ENCODE results near the gene SCN8A. TPM values are rescaled to one million over a fixed set of nuclear protein-coding genes. Genes with fewer than 3 reads are reported as not detected.
A peak's percentile ranks its signal among the peaks of the same experiment; 100 is the strongest.

Gene SCN8A
- total RNA-seq, 1 donor from 2014 or later = 0.53 TPM

DNA sequence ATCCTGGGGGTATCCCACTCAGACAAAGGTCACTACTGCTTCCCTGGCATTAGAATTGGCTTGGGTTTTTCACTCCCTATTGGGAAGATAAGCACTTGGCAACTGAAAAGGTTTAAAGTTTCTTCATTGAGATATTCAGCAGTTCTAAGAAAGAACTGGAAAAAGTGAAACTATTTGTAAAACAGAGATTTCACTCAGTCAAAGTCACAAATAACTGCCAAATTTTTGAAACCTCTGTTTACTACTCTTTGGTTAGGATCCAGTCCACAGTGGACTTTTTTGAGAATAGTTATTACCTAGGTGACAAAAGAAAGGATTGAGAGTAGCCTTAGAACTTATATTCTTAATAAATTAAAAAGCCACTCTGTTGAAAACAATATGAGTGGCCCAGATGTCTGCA is 172.7 kb downstream of the SCN8A start:
- no peaks in the 10 kb centered on the region for H3K4me1 ChIP-seq
- no peak for ATAC-seq
- no peaks in the 10 kb centered on the region for H3K27me3 ChIP-seq (ENCODE audit: low read depth)
- no peaks in the 10 kb centered on the region for H3K36me3 ChIP-seq
- no peaks in the 10 kb centered on the region for H3K9me3 ChIP-seq
- H3K27ac ChIP-seq = no peak overlapping the region
- no peak overlapping the region for H3K4me3 ChIP-seq
- intact Hi-C loops (cut with DNase I) = no loop called here
- TF ChIP-seq, protein P1, sequence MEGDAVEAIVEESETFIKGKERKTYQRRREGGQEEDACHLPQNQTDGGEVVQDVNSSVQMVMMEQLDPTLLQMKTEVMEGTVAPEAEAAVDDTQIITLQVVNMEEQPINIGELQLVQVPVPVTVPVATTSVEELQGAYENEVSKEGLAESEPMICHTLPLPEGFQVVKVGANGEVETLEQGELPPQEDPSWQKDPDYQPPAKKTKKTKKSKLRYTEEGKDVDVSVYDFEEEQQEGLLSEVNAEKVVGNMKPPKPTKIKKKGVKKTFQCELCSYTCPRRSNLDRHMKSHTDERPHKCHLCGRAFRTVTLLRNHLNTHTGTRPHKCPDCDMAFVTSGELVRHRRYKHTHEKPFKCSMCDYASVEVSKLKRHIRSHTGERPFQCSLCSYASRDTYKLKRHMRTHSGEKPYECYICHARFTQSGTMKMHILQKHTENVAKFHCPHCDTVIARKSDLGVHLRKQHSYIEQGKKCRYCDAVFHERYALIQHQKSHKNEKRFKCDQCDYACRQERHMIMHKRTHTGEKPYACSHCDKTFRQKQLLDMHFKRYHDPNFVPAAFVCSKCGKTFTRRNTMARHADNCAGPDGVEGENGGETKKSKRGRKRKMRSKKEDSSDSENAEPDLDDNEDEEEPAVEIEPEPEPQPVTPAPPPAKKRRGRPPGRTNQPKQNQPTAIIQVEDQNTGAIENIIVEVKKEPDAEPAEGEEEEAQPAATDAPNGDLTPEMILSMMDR (IDR thresholded peaks at IDR 0.05) = no peak
- no peak for DNase-seq

DNA sequence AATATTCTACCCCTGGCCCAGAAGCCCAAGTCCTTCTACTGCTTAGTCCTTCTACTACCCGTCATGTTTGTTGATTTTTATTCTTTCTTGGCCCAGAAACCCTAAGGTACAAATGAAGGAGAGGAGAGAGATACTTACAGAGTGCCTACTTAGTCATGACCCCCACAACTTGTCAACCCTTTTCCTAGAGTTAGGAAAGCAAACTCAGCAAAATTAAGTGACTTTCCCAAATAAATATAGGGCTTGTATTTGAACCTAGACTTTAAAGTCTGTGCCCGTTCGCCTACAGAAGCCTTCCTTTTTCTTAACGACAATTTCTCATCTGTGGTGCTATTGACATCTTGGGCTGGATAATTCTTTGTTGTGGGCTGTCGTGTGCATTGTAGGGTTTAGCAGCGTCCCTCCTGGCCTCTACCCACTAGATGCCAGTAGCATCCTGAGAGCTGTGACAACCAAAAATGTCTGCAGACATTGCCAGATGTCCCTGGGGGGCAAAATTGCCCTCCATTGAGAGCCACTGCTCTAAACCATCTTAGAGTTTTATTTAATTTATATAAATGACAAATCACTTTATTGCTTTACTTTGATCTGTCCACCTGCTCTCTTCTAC is 175.1 kb downstream of the SCN8A start:
- no peaks in the 10 kb centered on the region for H3K36me3 ChIP-seq
- H3K4me1 ChIP-seq = no peaks in the 10 kb centered on the region
- H3K9me3 ChIP-seq = no peaks in the 10 kb centered on the region
- H3K27ac ChIP-seq = no peak overlapping the region
- TF ChIP-seq, protein P1 (IDR thresholded peaks at IDR 0.05) = no peak
- DNase-seq (no peak), ATAC-seq (no peak)
- no peaks in the 10 kb centered on the region for H3K27me3 ChIP-seq (ENCODE audit: low read depth)
- no peak overlapping the region for H3K4me3 ChIP-seq
- intact Hi-C loops (cut with DNase I) = no loop called here

- TF ChIP-seq, protein P1 (IDR thresholded peaks at IDR 0.05) = no peak
- intact Hi-C loops (cut with DNase I) = no loop called here
- Histone ChIP-seq H3K4me3 (no peak overlapping the region), H3K27ac (no peak overlapping the region), H3K9me3 (no peaks in the 10 kb centered on the region), H3K27me3 (ENCODE audit: low read depth) (no peaks in the 10 kb centered on the region), H3K36me3 (no peaks in the 10 kb centered on the region), H3K4me1 (no peaks in the 10 kb centered on the region)
- ATAC-seq = no peak
- DNase-seq = no peak
Observed at GRCh38 chr12:51771008-51771407, 180.0 kb downstream of the SCN8A start.

- Histone ChIP-seq H3K4me1 (no peaks in the 10 kb centered on the region), H3K27ac (no peak overlapping the region), H3K9me3 (no peaks in the 10 kb centered on the region), H3K36me3 (no peaks in the 10 kb centered on the region), H3K27me3 (ENCODE audit: low read depth) (no peaks in the 10 kb centered on the region), H3K4me3 (no peak overlapping the region)
- DNase-seq (no peak), ATAC-seq (peak; percentile 20 to 36)
- TF ChIP-seq, protein P1 (IDR thresholded peaks at IDR 0.05) = no peak
- intact Hi-C loops (cut with DNase I) = no loop called here
Observed at GRCh38 chr12:51773145-51773869, 182.3 kb downstream of the SCN8A start.

- no peak overlapping the region for H3K27ac ChIP-seq
- intact Hi-C loops (cut with DNase I) = no loop called here
- TF ChIP-seq, protein P1 (IDR thresholded peaks at IDR 0.05) = no peak
- H3K4me1 ChIP-seq = no peaks in the 10 kb centered on the region
- ATAC-seq = no peak
- H3K27me3 ChIP-seq (ENCODE audit: low read depth) = no peaks in the 10 kb centered on the region
- no peak overlapping the region for H3K4me3 ChIP-seq
- no peaks in the 10 kb centered on the region for H3K9me3 ChIP-seq
- DNase-seq = no peak
- H3K36me3 ChIP-seq = no peaks in the 10 kb centered on the region
Observed at GRCh38 chr12:51774933-51775332, 183.9 kb downstream of the SCN8A start.

Data from lower lobe of right lung (tissue), 2 donors.